AG04450 (cell line): ENCODE measurements around the gene EME1. TPM values are rescaled to one million over a fixed set of nuclear protein-coding genes. Genes with fewer than 3 reads are reported as not detected.

Experiments used
- CTCF ChIA-PET: fragments of 300-600, 350-600 bp; formaldehyde crosslinking; extraction: SDS; loops from one replicate; lab custom pipeline; 2022; ENCODE audit warnings: antibody characterized with exemption, inconsistent platforms; lab: Charles Lee
- POLR2A ChIA-PET: fragments of 350-600 bp; formaldehyde crosslinking; extraction: SDS; loops from one replicate; lab custom pipeline; 2021; ENCODE audit warnings: antibody characterized with exemption, inconsistent platforms; lab: Yijun Ruan, JAX
- DNase-seq: peaks from one replicate; pipeline ENCODE4 v3.0.0-alpha.2; 2011; ENCODE audit warnings: low read depth, low spot score
- H3K27ac ChIP-seq: one replicate; pipeline ENCODE4 v1.5.1; 2012; ENCODE audit warnings: low read depth, low read length, control low read depth
- H3K27me3 ChIP-seq: one replicate; pipeline ENCODE4 v1.6.0; 2012; ENCODE audit warnings: low read length; ENCODE audit not compliant: control insufficient read depth, insufficient read depth
- H3K4me3 ChIP-seq: 2 replicates; pipeline ENCODE4 v1.5.1; 2011; ENCODE audit warnings: mild to moderate bottlenecking, low read depth, low read length, control low read depth
- H3K9me3 ChIP-seq: 2 replicates; pipeline ENCODE4 v1.5.1; 2012; ENCODE audit warnings: low read length; ENCODE audit not compliant: control insufficient read depth, insufficient read depth
- CTCF ChIP-seq: IDR thresholded peaks from 2 replicates; pipeline ENCODE4 v1.5.1; 2011; ENCODE audit warnings: low read depth, low read length, control low read depth, inconsistent platforms
- polyA plus RNA-seq: library from polyadenylated mRNA; depleted of rRNA; stranded (reverse); fragments of >200 nt; gene quantifications from 2 replicates; pipeline ENCODE4 v1.2.3, GENCODE V29; 2011

The EME1 gene
- polyA plus RNA-seq, 1 experiment, result 2.5 TPM

- ChIA-PET CTCF (interaction anchor here (0.6 to 3.1 kb wide), 2 partner anchors 23 to 58 kb away, joined by 3 to 25 read pairs; partner anchors contain the start of gene LRRC59), POLR2A (no interaction called here)
- Histone ChIP-seq H3K9me3 (no peaks in the 10 kb centered on the region; the same call in 1 of the 2 replicates), H3K27ac (no peak overlapping the region), H3K4me3 (no peak overlapping the region), H3K27me3 (no peaks in the 10 kb centered on the region)
- no peak for TF ChIP-seq CTCF
- no peak for DNase-seq
Measured at GRCh38 chr17:50420419-50421112, 47.5 kb downstream of the EME1 start.

GRCh38 chr17:50421308-50422051 is 48.5 kb downstream of the EME1 start:
- no peaks in the 10 kb centered on the region for H3K27me3 ChIP-seq
- ChIA-PET POLR2A (interaction anchor here (1.0 kb wide), 1 partner anchor 24 kb away, joined by 3 read pairs; the partner anchor contains the start of gene LRRC59), CTCF (interaction anchor here (0.6 to 3.1 kb wide), 4 partner anchors 11 to 57 kb away, joined by 3 to 25 read pairs (median 6); partner anchors contain the start of gene LRRC59)
- no peak for DNase-seq
- H3K4me3 ChIP-seq, result peak overlapping the region; percentile 20; the same call in 1 of the 2 replicates
- H3K9me3 ChIP-seq, result no peaks in the 10 kb centered on the region; the same call in 1 of the 2 replicates
- no peak for TF ChIP-seq CTCF
- no peak overlapping the region for H3K27ac ChIP-seq

GRCh38 chr17:50422738-50423137 is 49.7 kb downstream of the EME1 start:
- no peak for DNase-seq
- no peaks in the 10 kb centered on the region; the same call in 1 of the 2 replicates for H3K9me3 ChIP-seq
- CTCF ChIA-PET, result interaction anchor here (3.1 kb wide), 1 partner anchor 25 kb away, joined by 25 read pairs; the partner anchor contains the start of gene LRRC59
- no peaks in the 10 kb centered on the region for H3K27me3 ChIP-seq
- no peak overlapping the region for H3K27ac ChIP-seq
- no peak overlapping the region for H3K4me3 ChIP-seq
- POLR2A ChIA-PET, result no interaction called here
- TF ChIP-seq CTCF, result no peak

GRCh38 chr17:50423553-50424159 is 50.6 kb downstream of the EME1 start:
- CTCF ChIA-PET, result interaction anchor here (2.0 kb wide), 1 partner anchor 26 kb away, joined by 10 read pairs; the partner anchor contains the start of gene LRRC59
- no peaks in the 10 kb centered on the region; the same call in 1 of the 2 replicates for H3K9me3 ChIP-seq
- peak overlapping the region; percentile 57 for H3K27ac ChIP-seq
- H3K4me3 ChIP-seq, result no peak overlapping the region
- DNase-seq, result peak; percentile 72
- POLR2A ChIA-PET, result no interaction called here
- no peaks in the 10 kb centered on the region for H3K27me3 ChIP-seq
- no peak for TF ChIP-seq CTCF
